HUES6 (cell line): ENCODE measurements around the gene IVD.

ENCODE experiments used
- H3K27ac ChIP-seq: 2 replicates; pipeline ENCODE4 v1.7.0; 2013; ENCODE audit warnings: low read depth, mild to moderate bottlenecking, low read length, inconsistent platforms
- H3K27me3 ChIP-seq: 2 replicates; pipeline ENCODE4 v1.6.1; 2013; ENCODE audit warnings: low read length; ENCODE audit not compliant: control insufficient read depth, insufficient read depth
- H3K36me3 ChIP-seq: 2 replicates; pipeline ENCODE4 v1.6.1; 2013; ENCODE audit warnings: low read length; ENCODE audit not compliant: control insufficient read depth, insufficient read depth
- H3K4me1 ChIP-seq: 2 replicates; pipeline ENCODE4 v1.6.1; 2013; ENCODE audit warnings: low read length; ENCODE audit not compliant: control insufficient read depth, insufficient read depth
- H3K4me3 ChIP-seq: 2 replicates; pipeline ENCODE4 v1.5.1; 2013; ENCODE audit warnings: low read depth, low read length
- H3K9ac ChIP-seq: one replicate; pipeline ENCODE4 v1.6.1; 2013; ENCODE audit warnings: mild to moderate bottlenecking, low read length
- H3K9me3 ChIP-seq: 2 replicates; pipeline ENCODE4 v1.6.1; 2013; ENCODE audit warnings: low read depth, low read length; ENCODE audit not compliant: control insufficient read depth, insufficient read depth

The IVD gene

GRCh38 chr15:40420071-40420713, 14.6 kb downstream of the IVD start:
- Histone ChIP-seq H3K36me3 (peaks cover 30% of the 10 kb centered on the region), H3K9me3 (no peaks in the 10 kb centered on the region), H3K27ac (no peak overlapping the region), H3K27me3 (0 out of 2 replicates have a peak, but pooled peaks cover 2% of the 10 kb centered on the region), H3K4me1 (peaks cover 13% of the 10 kb centered on the region), H3K4me3 (no peak overlapping the region), H3K9ac (no peak overlapping the region)

DNA sequence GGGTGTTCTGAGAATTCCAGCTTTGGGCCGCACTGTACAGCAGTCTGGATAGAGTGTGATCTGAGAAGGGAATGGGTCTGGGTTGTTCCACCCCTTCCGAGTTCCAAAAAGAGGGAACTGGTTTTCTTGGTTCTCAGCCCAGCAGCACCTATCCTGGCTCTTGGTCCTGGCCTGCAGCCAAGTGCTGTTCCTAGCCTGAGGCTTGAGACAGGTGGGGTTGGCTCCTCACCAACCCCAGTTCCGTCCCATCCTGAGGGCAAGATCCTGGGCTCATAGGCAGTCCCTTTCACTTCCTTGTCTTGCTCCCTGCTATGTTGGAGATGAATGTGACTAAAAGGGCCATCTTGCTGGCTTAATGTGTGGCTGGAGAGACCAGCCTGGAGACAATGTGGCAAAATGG, 15.2 kb downstream of the IVD start:
- Histone ChIP-seq H3K27me3 (0 out of 2 replicates have a peak, but pooled peaks cover 2% of the 10 kb centered on the region), H3K36me3 (peaks cover 24% of the 10 kb centered on the region), H3K9me3 (no peaks in the 10 kb centered on the region), H3K4me1 (peaks cover 13% of the 10 kb centered on the region), H3K9ac (no peak overlapping the region), H3K27ac (no peak overlapping the region), H3K4me3 (no peak overlapping the region)

- H3K4me3 ChIP-seq = peak overlapping the region; percentile 35
- peaks cover 17% of the 10 kb centered on the region for H3K36me3 ChIP-seq
- H3K27ac ChIP-seq = no peak overlapping the region
- no peak overlapping the region for H3K9ac ChIP-seq
- peaks cover 13% of the 10 kb centered on the region for H3K4me1 ChIP-seq
- H3K9me3 ChIP-seq = no peaks in the 10 kb centered on the region
- 0 out of 2 replicates have a peak, but pooled peaks cover 2% of the 10 kb centered on the region for H3K27me3 ChIP-seq
Observed at GRCh38 chr15:40421246-40422157, 15.9 kb downstream of the IVD start.

DNA sequence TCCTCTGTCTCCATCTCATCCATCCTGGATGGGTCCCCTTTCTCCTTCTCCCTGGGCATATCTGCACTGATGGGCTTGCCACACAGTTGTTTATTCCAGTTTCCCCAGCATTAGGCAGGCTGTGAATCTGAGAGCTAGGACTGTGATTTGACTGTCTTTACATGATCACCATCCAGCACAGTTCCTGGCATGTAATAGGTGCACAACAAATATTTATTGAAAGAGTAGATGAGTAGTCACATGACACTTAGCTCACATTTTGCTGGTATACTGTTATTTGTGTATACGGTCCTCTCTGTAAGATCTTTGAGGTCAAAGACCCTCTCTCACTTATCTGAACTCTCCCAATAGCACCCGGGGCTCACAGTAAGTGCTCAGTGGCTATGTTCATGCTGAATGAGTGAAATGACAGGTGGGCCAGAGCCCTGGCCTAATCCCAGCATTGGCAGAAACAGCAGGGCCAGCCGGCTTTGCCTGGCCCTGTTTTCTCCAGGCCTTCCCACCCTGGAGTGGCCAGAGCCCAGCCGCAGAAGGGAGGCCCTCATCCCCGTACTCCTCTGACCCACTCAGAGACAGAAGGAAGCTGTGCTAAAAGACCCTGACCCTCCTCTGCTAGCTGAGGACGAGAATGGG, 19.0 kb downstream of the IVD start:
- 0 out of 2 replicates have a peak, but pooled peaks cover 2% of the 10 kb centered on the region for H3K27me3 ChIP-seq
- no peak overlapping the region for H3K9ac ChIP-seq
- H3K9me3 ChIP-seq = no peaks in the 10 kb centered on the region
- no peaks in the 10 kb centered on the region for H3K36me3 ChIP-seq
- H3K4me3 ChIP-seq = no peak overlapping the region
- H3K27ac ChIP-seq = no peak overlapping the region
- peaks cover 21% of the 10 kb centered on the region for H3K4me1 ChIP-seq

GRCh38 chr15:40425681-40426080, 20.1 kb downstream of the IVD start:
- Histone ChIP-seq H3K9me3 (no peaks in the 10 kb centered on the region), H3K27ac (no peak overlapping the region), H3K4me1 (peaks cover 30% of the 10 kb centered on the region), H3K4me3 (no peak overlapping the region), H3K36me3 (no peaks in the 10 kb centered on the region), H3K27me3 (0 out of 2 replicates have a peak, but pooled peaks cover 2% of the 10 kb centered on the region), H3K9ac (no peak overlapping the region)

- H3K9ac ChIP-seq = no peak overlapping the region
- peaks cover under 1% of the 10 kb centered on the region; the same call in 1 of the 2 replicates for H3K27me3 ChIP-seq
- no peak overlapping the region for H3K27ac ChIP-seq
- H3K9me3 ChIP-seq = no peaks in the 10 kb centered on the region
- no peak overlapping the region for H3K4me3 ChIP-seq
- peaks cover 19% of the 10 kb centered on the region for H3K4me1 ChIP-seq
- H3K36me3 ChIP-seq = no peaks in the 10 kb centered on the region
Observed at GRCh38 chr15:40427188-40427587, 21.6 kb downstream of the IVD start.

DNA sequence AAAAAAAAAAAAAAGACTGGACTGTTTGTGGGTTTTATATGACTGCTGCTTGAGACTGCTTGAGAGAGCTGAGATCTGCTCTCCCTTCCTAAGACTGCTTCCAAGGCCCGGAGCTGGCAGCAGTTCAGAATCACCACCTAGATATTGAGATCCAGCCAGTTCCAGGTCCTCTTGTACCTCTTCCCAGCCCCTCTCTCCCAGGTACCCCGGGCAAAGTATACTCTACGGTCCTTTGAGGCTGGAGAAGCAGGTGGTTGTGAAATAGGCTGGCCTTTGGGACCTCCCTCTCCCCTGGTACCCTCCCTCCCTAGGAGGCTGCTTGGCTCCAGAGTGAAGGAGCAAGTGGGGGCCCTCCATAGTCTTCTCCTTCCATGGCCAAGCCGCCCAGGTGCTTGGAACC, 22.6 kb downstream of the IVD start:
- Histone ChIP-seq H3K4me1 (peaks cover 19% of the 10 kb centered on the region), H3K9ac (no peak overlapping the region), H3K27ac (no peak overlapping the region), H3K9me3 (no peaks in the 10 kb centered on the region), H3K36me3 (no peaks in the 10 kb centered on the region), H3K27me3 (peaks cover 9% of the 10 kb centered on the region), H3K4me3 (no peak overlapping the region)

- Histone ChIP-seq H3K27ac (no peak overlapping the region), H3K9ac (no peak overlapping the region), H3K4me1 (peaks cover 19% of the 10 kb centered on the region)
Observed at GRCh38 chr15:40429068-40429710, 23.6 kb downstream of the IVD start.

GRCh38 chr15:40430271-40430805, 24.7 kb downstream of the IVD start:
- peaks cover 30% of the 10 kb centered on the region for H3K27me3 ChIP-seq
- no peaks in the 10 kb centered on the region for H3K36me3 ChIP-seq
- H3K9me3 ChIP-seq = no peaks in the 10 kb centered on the region
- H3K4me3 ChIP-seq = no peak overlapping the region
- H3K27ac ChIP-seq = no peak overlapping the region
- no peak overlapping the region for H3K9ac ChIP-seq
- peaks cover 25% of the 10 kb centered on the region for H3K4me1 ChIP-seq

More at GRCh38 chr15:40429068-40429710, 23.6 kb downstream of the IVD start:
- Histone ChIP-seq H3K36me3 (no peaks in the 10 kb centered on the region), H3K9me3 (no peaks in the 10 kb centered on the region), H3K4me3 (no peak overlapping the region), H3K27me3 (peaks cover 19% of the 10 kb centered on the region)

DNA sequence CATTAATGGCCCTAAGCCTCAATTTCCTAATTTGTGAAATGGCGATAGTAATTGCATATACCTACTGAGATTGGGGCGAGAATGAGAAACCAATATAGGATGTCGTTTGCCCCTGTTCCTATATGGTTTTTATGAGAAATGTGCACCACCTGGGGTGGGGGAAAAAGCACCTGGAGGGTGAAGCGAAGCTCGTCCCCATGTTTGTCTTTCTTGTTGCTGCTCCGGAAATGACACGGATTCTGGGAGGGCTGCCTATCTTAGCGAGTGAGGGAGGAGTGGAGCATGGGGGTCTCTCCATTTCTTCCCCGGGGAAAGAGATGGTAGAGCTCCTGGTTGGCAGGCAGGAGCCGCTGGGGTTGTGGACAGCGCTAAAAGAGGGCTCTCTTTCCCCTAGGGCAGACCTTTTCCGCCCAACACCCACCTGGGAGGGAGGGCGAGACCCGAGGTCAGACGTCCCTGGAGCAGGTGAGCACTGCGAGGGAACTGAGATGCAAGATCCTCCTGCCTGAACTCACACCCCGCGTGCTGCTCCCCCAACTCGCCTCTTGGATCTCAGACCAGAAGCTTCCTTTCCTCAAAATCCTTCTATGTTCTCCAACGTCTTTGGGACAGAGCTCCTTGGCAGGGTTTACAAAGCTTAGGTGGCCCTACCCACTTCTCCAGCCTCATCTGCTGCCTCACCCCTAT, 29.6 kb downstream of the IVD start:
- Histone ChIP-seq H3K9ac (peak overlapping the region; percentile 8), H3K27me3 (peaks cover 54% of the 10 kb centered on the region), H3K4me3 (peak overlapping the region; percentile 63), H3K27ac (no peak overlapping the region), H3K36me3 (no peaks in the 10 kb centered on the region), H3K4me1 (peaks cover 38% of the 10 kb centered on the region), H3K9me3 (no peaks in the 10 kb centered on the region)
